NCI-H146 treated with DMSO at 0.1 percent for 48 hours (cell line): ENCODE results near the gene SPEF1.

Experiments used
- DNase-seq: peaks from one replicate; lab custom pipeline; 2025; ENCODE audit not compliant: unreplicated experiment; lab: John Stamatoyannopoulos, UW

The SPEF1 gene

DNA sequence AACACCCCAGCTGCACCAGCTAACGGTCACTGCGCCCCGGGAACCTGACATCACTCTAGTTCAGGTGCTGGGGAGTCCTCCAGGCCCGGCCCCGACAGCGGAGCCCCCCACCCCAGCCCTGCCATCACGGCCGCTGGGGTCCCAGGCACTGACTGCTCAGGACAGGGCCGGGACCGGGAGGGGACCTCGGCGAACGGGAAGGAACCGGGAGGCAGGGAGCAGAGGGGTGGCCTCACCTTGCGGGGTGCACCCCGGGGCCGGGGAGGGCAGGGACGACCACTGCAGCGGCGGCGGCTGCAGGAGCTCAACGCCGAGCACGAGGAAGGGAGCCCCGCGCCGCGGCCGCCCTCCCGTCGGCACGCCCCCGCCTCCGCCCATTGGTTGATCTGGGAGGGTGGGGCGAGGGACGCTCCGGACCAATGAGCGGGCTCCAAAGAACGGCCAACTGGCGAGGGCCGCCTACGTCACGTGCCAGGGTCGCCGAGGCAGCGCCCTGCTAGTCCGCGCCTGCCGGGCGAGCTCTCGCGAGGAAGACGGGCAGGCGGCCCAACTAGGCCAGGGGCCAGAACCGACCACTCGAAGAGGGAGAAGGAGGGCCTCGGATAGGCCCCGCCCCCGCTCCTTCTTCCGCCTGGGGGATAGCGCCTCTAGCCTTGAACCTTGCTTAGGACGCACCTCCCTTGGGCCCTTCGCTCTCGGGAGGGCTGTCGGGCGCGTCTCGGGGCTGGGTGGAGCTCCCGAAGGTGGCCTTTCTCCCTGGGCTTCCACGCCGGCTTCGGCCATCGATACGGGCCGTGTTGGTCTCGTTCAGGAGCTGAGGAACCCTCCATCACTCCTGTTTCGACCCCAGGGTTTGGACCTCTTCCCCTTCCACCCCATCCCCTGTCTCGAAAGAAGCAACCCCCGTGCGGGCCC, 13.6 kb downstream of the SPEF1 start, which contains the start of gene ADISSP:
Gene ADISSP, minus strand, starts transcription at position 327 of the 915 bp plus-strand sequence. CDS start 7,653 bp downstream, outside the sequence.
- peak; percentile 96 for DNase-seq

DNA sequence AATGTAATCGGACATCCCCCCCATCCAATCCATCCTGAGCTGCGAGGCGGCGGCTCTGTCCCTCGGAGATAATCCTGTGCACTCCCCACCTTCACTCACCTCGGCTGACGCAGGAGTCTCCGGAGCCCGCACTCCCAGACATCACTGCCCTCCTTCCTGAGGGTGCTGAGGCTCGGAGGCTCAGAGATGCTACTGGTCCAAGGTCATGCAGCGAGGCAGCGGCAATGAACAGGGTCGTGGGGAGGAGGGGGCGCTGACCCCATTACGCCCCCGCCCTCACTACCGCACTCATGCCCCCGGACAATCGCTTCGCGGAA, 14.2 kb downstream of the SPEF1 start:
- no peak for DNase-seq

DNA sequence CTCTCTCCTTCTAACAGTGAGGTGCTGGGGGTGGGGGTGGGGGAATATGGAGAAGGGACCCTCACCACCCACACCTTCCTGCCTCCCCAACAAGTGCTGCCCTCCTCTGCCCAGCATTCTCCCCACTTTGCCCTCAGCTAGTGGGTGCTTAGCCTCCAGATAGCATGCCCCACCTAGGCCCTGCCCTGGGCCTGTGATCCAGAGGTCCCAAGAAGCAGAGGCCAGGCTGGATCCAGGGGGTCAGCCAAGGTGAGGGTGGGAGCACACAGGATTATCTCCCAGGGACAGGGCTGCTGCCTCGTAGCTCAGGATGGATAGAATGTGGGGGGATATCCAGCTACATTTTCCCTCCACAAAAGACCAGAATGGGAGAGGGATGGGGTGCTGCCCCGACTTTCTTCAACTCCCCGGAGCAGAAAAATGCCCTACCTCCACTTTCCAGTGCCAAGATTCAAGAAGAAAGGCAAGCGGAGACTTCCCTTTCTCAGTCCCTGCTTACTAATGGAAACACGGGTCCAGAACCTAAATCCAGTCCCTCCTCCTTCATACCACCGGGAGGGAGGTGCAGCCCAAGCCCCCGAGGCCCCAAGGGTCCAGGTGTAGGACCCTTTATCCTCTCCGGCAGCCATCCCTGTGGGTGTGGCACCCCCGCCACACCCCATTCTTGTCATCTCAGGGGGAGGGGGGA, 14.7 kb downstream of the SPEF1 start:
- no peak for DNase-seq

DNA sequence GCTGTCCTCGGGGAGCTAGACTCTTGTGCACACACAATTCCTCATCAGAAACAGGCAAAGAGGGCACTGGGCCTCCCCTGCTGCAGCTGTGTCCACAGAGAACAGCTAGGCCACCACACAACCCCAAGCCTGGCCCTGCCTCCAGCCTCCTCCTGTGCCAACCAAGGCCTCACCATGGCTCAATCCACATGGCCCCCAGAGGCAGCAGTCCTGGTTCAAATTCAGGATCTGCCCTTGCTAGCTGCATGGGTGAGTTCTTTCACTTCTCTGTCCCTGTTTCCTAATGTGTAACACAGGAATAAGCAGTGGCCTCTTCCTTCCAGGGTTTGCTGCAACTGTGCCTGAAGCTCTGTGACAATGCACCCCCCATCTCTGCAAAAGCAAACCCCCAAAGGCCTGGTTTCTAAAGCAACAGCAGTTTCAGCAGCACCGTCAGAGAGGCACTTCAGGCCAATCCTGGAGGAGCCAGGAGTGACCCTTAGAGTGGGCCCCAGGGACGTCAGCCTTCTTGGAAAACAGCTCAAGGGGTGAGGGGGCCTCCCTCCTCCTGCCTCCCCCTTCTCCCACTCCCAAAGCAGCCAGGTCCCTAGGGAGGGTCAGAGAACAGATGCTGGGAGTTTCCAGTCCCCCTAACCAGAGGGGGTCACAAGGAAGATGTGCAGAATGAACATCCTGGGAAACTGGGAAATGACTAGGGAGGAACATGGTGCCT, 15.9 kb downstream of the SPEF1 start:
- no peak for DNase-seq

DNA sequence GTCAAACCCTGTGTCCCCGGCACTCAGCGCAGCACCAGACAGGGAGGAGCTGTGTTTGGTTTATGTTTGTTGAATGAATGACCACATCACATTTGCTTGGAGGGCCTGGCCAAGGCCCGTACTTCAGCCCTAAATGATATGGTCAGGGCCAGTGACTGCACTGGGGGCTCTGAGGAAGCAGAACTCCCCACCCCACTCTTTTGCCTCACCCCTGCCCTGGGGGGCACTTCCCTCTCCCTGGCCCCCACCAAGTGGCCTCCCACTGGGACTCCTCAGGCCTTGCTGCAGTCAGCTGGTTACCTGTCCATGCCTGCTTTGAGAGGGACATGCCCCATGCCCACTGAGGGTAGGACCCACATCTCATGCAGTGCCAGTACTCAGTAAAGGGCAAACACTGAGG, 16.6 kb downstream of the SPEF1 start:
- DNase-seq, result no peak

DNA sequence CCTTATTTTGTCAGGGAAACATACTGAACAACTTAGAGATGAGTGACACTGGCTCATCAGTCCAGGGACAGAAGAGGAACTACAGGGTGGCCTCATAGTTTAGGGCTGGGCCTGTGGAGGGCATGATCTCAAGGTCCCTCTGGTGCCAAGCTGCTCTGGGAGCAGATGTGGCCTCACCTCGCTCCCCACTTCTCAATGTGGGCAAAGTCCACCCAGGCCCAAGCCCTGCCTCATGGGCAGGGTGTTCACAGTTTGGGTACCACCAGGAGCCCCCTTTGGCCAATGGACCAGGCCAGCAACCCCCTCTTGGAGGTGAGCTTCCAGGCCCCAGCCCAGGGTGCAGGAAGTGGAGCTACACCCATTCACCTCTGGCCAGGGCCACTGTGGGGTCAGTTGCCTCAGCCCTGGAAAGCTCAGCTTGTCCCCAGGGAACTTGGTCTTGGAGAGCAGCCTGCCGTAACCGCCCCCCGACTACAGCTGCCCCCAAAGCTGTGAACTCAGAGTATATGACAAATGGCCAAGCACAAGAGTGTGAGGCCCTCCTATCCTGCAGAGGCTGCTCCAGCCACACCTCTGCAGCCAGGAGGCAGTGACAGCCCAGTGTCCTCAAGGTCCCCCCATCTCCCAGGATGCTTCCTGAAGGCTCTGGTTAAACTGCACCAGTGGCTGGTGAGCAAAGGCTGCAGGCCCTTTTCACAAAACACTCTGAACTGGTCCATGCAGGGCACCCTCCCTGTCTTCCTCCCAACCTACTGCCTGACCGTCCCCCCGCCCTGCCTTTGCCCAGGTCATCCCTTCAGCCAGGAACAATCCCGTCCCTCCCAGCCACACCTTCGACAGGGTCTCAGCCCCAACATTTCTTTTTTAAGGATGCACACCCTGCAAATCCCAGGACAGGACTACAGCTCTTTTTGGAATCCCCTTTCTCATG, 17.3 kb downstream of the SPEF1 start:
- DNase-seq, result no peak

DNA sequence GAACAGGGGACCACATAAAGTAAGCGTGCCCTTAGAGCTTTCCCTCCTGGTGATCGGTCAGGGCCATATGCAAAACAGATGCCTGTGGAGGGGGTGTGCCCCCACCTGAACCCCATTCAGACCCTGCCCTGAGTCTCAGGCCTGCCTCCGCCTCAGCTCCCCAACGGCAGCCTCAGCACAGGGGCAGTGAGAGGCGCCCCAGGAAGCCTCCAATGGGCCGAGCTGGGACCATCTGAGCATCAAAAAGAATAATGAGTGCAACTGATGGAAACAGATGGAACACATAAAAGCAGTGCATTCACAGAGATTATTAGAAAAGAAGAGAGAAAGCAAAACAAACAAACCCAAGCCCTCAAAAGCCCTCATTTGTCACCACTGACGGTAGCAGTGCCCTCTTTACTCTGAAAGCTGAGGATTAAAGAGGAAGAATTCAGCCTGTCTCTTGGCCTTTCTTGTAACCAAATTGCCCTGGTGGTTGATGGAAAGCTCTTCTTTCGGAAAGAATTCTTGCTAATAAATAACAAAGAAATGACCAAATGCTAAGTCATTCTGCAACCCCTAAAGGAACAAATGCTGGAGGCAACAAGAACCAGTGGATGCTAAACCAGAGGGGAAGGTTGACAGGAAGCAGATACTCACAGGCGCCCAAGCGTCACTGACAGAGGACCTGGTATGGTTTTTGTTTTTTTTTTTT, 20.4 kb downstream of the SPEF1 start:
- no peak for DNase-seq

DNA sequence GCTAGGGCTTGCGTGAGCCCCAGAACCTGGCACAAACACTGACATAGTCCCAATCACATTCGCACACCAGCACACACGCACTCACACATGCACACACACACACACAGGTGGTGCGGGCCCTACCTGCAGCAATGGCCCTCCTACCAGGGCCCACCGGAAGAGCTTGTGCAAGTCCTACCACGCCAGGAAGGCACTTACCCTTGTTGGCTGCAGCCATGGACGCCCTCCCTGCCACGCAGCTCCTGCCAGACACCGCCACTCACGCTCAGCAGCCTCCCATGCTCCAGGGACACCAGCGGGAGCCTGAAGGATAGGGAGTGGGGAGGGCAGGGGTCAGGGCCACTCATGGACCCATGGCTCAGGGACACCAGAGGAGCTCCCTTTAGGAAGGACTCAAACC, 21.4 kb downstream of the SPEF1 start:
- DNase-seq, result no peak

DNA sequence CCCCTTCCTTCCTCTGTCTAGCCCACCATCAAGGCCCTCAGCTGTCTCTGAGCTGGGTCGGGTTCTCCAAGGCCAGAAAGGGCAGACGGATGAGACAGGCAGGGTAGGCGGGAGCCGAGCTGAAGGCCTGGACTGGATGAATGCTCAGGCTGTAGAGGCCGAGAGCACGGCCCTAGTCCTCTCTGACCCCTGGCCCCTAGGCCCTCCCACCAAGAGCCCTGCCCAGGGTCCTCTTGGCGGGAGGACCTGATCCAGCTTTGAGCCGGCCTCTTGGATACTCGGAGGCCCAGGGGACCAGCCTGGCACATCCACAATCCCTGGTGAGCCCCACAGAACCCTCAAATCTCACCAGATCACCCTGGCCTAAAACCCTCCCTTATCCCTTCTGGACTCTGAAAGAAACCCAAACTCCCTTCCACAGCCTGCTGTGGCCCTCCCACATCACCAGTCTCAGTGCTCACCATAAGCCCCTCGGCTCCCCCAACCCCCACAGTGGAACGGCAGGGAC, 21.9 kb downstream of the SPEF1 start:
- DNase-seq, result no peak

DNA sequence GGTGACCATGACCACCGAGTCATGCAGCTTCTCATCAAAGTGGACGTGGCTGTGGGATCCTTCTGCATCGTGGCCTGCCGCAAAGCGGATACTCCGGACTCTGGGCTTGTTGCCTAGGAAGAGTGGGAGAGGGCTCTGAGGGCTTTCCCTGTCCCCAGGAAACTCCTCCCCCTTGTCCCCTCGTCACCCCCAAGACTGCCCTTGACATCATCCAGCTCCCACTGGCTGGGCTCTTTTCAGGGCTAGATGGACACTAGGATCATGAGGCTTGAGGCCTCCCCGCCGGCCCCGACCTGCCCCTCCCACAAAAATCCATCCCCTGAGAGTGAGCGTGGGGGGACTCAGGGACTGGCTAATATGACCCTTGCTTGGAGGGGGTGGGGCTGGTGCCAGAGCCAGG, 22.7 kb downstream of the SPEF1 start:
- no peak for DNase-seq

DNA sequence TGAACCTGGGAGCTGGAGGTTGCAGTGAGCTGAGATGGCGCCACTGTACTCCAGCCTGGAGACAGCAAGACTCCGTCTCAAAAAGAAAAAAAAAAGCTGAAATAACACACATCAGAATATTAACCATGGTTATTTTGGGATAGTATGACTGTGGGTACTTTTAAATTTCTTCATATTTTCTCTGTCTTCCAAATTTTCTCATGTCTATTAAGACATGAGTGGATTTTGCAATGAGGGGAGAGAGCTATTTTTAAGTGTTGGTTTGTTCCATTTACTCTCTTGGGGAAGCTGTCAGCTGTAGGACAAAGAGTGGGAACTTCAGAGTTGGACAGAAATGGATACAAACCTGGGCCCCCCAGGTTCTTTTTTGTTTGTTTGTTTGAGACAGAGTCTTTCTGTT, 24.0 kb downstream of the SPEF1 start:
- DNase-seq, result no peak

DNA sequence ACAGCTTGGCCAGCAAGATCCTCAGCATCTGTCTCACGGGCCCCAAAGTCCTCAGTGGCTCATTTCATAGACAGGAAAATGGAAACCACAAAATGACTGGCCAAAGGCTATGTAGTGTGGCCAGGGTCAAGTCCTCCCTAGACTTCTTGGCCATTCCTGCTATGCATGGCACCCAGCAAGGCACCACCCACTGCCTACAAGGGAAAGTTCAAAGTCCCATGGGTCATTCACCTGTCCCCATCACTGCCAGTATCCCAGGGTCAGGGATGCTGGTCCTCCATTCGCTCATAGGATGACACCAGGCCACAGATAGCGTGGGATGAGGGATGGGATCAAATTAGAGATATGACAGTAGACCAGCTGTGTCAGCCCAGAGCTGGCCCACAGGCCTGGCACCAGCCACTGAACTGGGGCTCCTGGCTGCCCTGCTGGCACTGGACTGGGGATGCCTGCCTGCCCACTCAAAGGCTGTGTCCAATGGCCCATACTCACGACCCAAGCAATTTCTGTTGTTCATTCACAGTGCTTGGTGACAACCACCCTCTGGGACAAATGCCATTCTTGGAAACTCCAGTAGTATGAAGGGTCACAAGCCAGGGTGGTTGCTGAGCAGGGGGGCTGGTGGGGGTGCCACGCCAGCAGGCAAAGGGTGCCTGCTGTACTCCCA, 25.3 kb downstream of the SPEF1 start:
- no peak for DNase-seq

DNA sequence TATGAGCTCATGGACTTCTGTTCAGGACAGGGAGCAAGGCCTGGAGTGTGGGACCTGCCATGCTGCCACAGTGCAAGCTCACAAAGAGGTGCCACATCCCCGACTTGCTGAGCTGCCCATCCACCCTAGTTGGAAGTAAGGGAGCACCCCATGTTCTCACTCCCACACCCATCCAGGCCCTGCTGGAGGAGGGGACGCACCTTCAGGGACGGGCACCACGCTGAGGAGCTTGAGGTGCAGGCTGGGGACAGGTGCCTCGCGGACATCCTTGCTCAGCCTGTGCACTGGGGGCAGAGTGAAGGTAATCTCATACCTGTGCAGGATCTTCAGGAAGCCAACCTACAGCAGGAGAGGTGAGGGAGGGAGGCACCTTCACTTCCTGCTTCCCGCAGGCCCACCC, 26.0 kb downstream of the SPEF1 start:
- no peak for DNase-seq

DNA sequence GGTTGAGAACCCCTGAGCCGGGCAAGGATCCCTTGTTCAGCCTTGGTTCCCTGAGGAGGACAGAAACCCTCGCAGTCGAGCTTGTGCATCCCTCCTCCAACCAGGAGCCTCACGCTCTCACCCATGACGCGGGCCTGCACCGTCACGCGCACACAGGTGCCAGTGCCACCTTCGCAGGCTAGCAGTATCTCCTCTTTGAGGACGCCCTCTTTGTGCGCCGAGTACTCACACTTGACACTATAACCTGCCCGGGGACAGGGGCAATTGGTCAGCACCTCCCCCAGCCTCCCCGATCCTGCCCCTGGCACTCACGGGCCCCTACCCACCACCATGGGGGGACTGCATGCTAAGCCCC, 27.0 kb downstream of the SPEF1 start:
- no peak for DNase-seq

DNA sequence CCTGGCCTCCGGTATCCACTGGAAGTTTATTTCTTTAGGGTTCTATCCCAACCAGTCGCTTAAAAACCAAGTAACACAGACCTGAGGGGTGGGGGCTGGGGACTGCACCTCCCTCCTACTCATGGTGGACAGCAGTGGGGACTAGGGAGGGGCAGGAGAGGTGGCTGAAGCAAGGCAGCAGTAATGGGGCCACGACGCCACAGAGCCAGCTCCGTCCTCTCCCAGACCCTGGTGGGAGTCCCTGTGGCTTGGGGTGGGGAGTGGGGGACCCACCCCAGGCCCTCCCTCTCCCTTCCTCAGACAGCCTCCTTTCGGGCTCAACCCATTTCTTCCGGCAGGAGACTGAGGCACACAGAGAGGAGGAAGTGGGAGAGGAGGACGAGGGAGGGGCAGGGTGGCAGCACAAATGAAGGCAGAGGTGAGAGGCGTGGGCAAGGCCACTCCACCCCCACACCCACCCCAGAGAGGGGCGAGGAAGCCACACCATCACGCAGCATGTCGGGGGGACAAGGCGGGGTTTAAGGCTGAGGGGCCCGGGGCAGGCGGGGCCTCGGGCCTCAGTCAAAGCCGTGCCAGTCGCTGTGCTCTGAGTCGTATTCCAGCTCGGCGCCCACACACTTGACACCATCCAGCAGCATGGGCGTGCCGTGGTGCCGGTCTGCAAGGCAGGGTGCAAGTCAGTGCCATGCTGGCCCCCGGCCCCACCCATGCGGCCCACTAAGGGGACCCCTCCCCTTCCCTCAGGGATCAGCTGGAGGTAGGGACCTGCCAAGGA, 27.6 kb downstream of the SPEF1 start:
- DNase-seq, result no peak

DNA sequence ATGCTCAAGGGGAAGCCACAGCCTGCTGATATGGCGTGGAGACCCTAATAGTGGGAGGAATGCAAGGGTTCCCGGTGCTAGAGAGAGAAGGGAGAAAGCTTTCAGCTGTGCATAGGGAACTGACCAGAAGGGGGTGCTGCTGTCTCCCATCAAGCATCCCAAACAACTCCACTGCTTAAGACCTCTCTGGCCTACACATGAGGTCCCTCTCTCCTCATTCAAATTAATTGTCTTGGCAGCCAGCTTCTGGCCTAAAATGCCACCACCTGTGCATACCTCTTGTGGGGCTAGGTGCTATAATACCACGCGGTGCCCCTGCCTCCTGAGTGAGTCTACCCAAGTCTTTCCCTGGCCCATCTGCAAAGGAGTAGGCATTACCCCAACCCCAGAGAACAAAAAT, 28.1 kb downstream of the SPEF1 start:
- DNase-seq, result peak; percentile 57

DNA sequence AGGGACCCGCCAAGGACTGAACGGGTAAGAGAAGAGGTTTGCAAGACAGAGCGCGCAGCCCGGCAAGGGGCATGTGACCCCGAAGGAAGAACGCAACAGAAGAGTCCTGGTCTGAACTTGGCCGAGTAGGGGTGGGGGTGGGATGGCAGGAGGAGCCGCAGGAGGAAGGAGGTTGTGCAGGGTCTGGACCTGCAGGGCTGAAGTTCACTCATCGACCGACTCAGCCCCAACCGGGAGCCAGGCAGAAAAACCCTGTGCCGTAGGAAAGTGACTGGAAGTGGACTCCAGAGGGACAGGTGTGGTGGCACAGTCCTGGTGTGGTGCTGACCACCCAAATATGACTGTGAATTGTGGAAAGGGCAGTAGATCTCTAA, 28.9 kb downstream of the SPEF1 start:
- no peak for DNase-seq

DNA sequence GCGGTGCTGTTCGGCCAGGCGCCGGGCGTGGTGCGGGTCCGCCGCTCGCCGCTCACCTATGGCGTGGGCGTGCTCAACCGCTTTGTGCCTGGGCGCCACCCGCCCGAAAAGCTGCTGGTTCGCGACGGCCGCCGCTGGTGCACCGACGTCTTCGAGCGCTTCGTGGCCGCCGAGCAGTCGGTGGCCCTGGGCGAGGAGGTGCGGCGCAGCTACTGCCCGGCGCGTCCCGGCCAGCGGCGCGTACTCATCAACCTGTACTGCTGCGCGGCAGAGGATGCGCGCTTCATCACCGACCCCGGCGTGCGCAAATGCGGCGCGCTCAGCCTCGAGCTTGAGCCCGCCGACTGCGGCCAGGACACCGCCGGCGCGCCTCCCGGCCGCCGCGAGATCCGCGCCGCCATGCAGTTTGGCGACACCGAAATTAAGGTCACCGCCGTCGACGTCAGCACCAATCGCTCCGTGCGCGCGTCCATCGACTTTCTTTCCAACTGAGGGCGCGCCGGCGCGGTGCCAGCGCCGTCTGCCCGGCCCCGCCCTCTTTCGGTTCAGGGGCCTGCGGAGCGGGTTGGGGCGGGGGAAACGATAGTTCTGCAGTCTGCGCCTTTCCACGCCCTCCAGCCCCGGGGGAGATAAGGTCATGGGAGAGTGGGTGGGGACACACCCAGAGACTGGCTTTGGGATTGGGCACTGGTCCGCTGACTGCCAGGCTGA, 29.4 kb downstream of the SPEF1 start:
- peak; percentile 64 for DNase-seq
